ENCODE data around the gene RALGPS1.

RALGPS1 gene

GRCh38 chr9:127027694-127028093, 113.1 kb downstream of the RALGPS1 start:
- DNase-seq = no peak

DNA sequence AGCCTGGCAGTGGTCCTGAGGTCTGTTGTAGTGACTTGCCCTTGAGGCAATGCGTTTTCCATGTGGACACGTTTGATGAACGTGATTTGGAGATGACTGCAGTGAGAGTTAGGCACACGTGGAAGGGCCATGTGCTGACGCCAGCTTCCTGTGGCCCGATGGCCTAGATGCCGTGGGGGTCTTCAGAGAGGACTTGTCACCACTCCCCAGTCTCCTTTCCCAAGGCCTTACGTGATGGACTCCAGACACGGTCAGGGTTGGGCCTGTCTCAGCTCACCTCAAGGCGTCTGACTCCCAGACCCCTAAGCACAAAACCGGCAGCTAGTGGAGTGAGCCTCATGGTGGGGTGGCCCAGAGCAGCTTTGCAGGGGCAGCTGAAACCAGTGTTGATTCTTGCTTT, 115.0 kb downstream of the RALGPS1 start:
- DNase-seq = no peak

DNA sequence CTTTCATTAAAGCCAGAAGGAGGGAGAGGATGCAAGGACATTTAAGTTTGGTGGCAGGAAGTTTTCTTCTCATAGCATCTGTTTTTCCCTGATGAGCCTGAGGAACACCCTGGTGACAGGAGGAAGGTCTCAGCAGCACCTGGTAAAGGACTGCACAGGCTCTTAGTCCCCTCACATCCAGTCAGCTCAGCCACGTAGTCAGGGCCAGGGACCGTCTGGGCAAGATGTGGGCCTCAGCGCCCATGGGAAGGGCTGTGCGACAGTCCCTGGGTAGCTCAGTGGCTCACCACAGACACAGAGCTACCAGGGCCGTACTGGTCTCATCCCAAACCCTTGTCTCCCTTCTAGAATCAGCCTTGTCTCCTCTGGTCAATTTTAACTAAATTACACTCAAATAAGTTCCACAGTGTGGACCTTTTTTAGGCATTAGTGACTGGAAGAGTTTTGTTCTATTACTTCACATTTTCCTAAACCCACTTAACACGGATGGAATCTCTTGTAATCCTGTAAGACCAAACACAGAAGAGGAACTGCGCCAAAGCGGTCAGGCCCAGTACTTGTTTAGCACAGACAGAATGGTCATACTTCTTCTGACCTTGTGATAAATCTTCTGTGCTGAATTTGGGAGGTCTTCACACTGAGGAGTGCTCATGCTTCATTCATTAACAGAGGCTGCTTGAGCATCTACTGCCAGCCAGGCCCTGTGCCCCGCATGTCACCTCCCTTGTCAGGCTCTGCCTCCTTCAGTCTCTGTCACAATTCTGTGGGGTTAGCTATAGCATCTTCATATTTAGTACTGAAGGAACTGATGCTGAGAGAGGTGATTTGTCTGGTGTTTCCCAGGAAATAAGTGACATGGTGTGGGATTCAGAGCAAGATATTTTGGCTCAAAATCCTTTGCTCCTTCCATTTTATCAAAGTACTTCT, 116.5 kb downstream of the RALGPS1 start:
- no peak for DNase-seq

- DNase-seq = no peak
Measured at GRCh38 chr9:127032256-127032655, 117.7 kb downstream of the RALGPS1 start.

GRCh38 chr9:127033061-127033460, 118.5 kb downstream of the RALGPS1 start:
- no peak for DNase-seq

- no peak for DNase-seq
Measured at GRCh38 chr9:127033789-127034188, 119.2 kb downstream of the RALGPS1 start.

DNA sequence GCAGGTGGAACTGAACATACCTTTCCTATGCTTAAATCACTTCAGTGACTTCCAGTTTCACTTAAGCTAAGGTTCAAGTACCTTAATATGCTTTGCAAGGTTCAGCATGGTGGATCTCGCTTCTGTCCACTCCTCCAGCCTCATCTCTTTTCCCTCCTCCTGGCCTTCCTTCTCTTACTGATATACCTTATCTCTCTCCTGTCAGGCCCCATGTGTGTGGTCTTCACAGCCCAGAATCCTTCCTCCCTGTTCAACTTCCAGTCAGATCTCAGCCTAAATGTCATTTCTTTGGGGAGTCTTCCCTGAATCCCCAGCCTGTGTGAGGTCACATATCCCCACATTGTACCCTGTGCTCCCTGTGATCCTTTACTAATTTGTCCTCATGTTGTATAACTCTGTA, 120.1 kb downstream of the RALGPS1 start:
- no peak for DNase-seq

DNA sequence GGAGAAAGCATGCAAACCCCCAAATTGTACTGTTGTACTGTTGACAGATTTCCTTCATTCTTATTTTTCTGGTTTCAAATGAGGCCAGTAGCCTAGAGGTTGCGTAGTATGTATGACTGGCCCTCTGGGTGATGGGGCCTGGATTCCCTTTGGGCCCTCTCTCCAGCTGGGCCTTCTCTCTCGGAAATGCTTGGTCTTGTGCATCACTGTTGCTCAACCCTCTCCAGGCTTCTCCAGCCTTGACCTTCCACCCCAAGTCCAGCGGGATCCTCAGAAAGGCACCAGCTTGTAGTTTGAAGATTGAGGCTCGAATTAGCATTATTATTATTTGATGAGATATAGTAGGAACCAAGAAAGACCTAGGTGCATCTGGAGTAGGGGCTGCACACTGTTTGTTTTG, 120.8 kb downstream of the RALGPS1 start:
- DNase-seq = no peak

GRCh38 chr9:127035948-127036347, 121.4 kb downstream of the RALGPS1 start:
- no peak for DNase-seq

DNA sequence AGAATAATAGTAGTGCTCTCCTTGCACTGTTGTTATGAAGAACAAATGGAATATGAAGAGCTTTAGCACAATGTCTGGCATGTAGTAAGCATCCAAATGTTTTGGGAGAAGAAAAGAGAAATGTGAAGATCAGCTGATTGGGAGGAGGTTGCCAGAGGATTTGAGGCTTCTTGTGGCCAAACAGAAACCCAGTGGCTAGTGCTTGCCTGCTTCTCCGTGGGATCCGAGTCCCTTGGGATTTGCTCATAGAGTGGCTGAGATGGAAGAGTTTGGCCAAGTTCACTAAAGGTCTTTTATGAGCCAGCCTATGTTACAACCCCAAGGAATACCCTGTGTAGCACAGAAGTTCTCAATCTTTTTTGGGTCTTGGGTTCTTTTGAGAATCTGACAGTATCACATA, 121.9 kb downstream of the RALGPS1 start:
- DNase-seq = no peak

DNA sequence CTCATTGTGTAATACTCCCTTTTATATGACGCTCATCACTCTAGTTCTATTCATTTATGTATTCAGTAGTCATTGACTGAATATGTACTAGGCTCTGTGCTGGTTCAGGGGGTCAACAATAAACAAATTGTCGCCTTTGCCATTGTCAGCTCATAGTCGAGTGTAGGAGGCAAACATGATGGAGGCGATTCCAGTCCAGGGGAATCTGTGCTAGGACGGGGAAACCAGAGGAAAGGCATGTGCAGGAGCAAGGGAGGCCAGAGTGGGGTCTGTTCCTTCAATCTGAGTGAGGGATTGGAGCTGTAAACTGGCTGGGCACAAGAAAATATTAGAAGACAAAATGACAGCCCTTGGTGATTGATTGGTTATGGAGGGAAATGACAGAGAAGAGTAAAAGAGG, 123.9 kb downstream of the RALGPS1 start:
- no peak for DNase-seq

GRCh38 chr9:127039492-127039891, 124.9 kb downstream of the RALGPS1 start:
- no peak for DNase-seq

DNA sequence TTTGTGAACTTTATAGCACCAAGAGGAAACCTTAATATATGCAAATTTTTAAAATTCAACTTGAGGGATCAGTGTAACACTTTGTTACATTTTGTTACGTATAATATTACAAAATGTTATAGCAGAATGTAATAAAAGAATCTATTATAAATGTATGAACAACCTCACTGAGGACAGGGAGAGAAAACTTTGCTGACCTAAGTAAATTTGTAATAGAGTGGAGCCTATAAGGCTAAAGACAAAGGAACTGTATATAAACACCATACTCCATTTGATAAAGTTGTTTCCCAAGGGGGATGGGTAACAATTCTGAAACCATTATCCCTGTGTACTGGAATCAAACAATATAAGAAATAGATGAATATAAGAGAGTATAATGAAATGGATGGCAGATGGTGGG, 130.6 kb downstream of the RALGPS1 start:
- no peak for DNase-seq

GRCh38 chr9:127047971-127048370, 133.4 kb downstream of the RALGPS1 start:
- DNase-seq = no peak

DNA sequence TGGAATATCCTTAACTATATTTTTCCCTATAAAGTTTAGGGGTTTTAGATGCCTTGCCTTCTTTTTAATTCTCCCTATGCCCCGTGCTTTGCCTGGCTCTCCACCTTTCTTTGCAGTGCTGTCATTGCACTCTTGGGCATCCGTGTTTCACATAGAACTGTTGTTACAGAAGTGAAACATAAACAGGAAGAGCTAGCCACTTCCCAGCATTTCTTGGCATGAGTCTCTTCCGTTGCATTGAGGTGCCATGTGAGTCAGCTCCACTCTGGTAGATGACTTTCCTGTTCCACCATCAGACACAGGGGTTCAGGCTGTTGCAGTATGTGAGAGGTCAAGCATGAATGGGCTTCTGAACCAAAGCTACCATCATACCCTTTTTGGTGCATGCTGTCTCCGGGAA, 134.5 kb downstream of the RALGPS1 start:
- no peak for DNase-seq

GRCh38 chr9:127049581-127049980, 135.0 kb downstream of the RALGPS1 start:
- no peak for DNase-seq

- DNase-seq = no peak
Measured at GRCh38 chr9:127050152-127050551, 135.6 kb downstream of the RALGPS1 start.

DNA sequence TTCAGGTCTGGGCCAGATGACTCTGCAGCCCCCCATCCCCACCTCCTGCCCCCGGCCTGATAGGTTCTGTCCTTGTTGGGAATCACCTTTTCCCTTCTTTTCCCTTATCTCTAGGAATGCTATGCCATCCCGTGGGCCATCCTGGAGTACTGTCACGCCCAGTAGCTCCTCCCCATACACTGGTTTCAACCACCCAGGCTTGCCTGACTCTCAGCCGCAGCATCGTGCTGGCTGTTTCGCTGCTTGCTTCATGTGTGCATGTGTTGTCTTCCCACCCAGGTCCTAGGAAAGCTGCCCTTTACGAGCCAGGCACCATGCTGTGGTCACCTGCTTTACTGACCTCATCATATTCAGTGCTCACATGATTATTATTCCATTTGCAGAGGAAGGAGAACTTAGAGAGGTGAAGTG, 136.0 kb downstream of the RALGPS1 start:
- DNase-seq = no peak

GRCh38 chr9:127051881-127052595, 137.5 kb downstream of the RALGPS1 start:
- DNase-seq = no peak

GRCh38 chr9:127053057-127053821, 138.7 kb downstream of the RALGPS1 start:
- DNase-seq = no peak

DNA sequence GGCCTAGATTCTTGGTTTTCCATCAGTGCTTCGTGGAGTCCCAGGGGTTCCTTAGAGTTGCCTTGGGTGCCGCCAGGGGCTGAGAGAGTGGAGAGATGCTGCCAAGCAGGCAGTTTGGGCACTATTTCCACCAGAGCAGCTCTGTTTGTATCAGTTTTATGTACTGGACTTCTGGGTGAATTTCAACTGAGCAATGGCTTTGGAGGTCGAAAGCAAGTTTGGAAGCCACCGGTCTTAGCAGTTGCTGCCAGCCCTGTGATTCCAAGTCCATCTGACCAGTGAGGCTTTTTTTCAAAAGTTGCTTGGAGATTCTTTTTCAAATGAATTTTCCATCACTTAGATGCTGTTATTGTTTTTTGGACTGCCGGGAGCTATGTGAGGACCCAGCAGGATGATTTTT, 139.4 kb downstream of the RALGPS1 start:
- no peak for DNase-seq

GRCh38 chr9:127055745-127056402, 141.3 kb downstream of the RALGPS1 start:
- no peak for DNase-seq

DNA sequence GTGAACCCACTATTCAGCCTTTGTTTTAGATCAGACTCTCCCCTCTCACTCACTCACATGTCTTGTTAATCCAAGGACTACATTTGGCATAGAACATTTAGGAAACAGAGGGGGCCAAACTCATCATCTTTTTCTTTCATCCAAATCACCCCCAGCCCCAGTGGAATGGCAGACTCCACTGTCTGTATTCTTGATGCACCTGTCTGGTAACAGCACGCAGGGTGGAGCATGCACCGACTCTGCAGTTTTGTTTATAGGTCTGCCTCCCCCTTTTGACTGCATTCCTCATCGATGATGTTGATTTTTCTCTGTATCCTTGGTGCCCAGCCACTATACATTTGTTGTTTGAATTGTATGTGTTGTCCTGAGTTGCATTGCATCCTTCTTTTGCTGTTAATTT, 141.9 kb downstream of the RALGPS1 start:
- DNase-seq = no peak

Data from stimulated activated CD4-positive, alpha-beta T cell treated with anti-CD3 and anti-CD28 coated beads, Interleukin-2, amount 100 ng/mL, for 24 hours (primary cell).